ENCODE data around the gene METTL27. TPM values are rescaled to one million over a fixed set of nuclear protein-coding genes. Genes with fewer than 3 reads are reported as not detected.
A peak's percentile ranks its signal among the peaks of the same experiment; 100 is the strongest.

Gene METTL27
- polyA plus RNA-seq, 3 donors: 1.1 to 2.1 (median 1.2) TPM

DNA sequence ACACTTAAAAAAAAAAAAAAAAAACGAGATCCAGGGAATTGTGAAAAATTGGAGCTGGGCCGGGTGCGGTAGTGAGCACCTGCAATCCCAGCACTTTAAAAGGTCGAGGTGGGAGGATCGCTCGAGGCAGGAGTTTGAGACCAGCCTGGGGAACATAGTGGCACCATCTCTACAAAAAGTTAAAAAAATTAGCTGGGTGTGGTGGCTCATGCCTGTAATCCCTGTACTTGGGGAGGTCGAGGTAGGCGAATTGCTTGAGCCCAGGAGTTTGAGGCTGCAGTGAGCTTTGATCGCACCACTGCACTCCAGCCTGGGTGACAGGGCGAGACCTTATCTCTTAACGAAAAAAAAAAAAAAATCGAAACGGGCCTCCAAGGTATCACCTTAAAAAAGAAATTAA is 9.5 kb downstream of the METTL27 start:
- TF ChIP-seq, protein P1, sequence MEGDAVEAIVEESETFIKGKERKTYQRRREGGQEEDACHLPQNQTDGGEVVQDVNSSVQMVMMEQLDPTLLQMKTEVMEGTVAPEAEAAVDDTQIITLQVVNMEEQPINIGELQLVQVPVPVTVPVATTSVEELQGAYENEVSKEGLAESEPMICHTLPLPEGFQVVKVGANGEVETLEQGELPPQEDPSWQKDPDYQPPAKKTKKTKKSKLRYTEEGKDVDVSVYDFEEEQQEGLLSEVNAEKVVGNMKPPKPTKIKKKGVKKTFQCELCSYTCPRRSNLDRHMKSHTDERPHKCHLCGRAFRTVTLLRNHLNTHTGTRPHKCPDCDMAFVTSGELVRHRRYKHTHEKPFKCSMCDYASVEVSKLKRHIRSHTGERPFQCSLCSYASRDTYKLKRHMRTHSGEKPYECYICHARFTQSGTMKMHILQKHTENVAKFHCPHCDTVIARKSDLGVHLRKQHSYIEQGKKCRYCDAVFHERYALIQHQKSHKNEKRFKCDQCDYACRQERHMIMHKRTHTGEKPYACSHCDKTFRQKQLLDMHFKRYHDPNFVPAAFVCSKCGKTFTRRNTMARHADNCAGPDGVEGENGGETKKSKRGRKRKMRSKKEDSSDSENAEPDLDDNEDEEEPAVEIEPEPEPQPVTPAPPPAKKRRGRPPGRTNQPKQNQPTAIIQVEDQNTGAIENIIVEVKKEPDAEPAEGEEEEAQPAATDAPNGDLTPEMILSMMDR (IDR thresholded peaks at IDR 0.05): no peak

GRCh38 chr7:73831834-73832651 is 10.3 kb downstream of the METTL27 start:
- no peaks in the 10 kb centered on the region for H3K9me3 ChIP-seq (replicated peaks in 1 of 2; ENCODE audit: control insufficient read depth in 1 of 2, insufficient read depth in 1 of 2, low read length in 2 of 2)
- Mint-ChIP-seq H3K4me3 (no peak overlapping the region), H3K9me3 (peaks cover 0 to 2% (median 0%) of the 10 kb centered on the region in 7 donors), H3K27me3 (ENCODE audit: low read depth in 3 of 3) (peaks cover 24 to 39% (median 26%) of the 10 kb centered on the region in 3 donors), H3K36me3 (peaks cover 0 to 2% of the 10 kb centered on the region in 2 donors), H3K27ac (peak overlapping the region in 1 of 7 donors; percentile 18), H3K4me1 (peaks cover 30% of the 10 kb centered on the region)
- TF ChIP-seq, protein P1 (IDR thresholded peaks at IDR 0.05): no peak
- DNase-seq: peak in 1 of 3 donors; percentile 32
- peaks cover 24 to 35% of the 10 kb centered on the region in 2 donors for H3K4me1 ChIP-seq (ENCODE audit: control insufficient read depth in 1 of 2, insufficient read depth in 2 of 2, low read length in 2 of 2)
- peaks cover 0 to 17% of the 10 kb centered on the region in 2 donors for H3K27me3 ChIP-seq (ENCODE audit: control insufficient read depth in 2 of 2, insufficient read depth in 2 of 2, low read length in 2 of 2)
- H3K79me2 ChIP-seq (ENCODE audit: insufficient read depth, low read length): no peaks in the 10 kb centered on the region
- no peak overlapping the region for H3K4me2 ChIP-seq (replicated peaks; ENCODE audit: extremely low read depth, low read length, poor library complexity, severe bottlenecking)
- no peaks in the 10 kb centered on the region for H4K20me1 ChIP-seq (ENCODE audit: insufficient read depth, low read length)
- WGBS (ENCODE audit: insufficient coverage): 92% methylated on average over 9 of the region's 16 CpGs
- no peak overlapping the region for H3K9ac ChIP-seq (ENCODE audit: insufficient read depth, low read length, poor library complexity, severe bottlenecking)
- intact Hi-C loops (cut with micrococcal nuclease): no loop called here
- no peak overlapping the region for H3K27ac ChIP-seq (ENCODE audit: low read depth in 1 of 2, low read length in 2 of 2)
- H3K4me3 ChIP-seq (replicated peaks in 1 of 3; ENCODE audit: low read depth in 2 of 3, low read length in 3 of 3): no peak overlapping the region
- H3K36me3 ChIP-seq (replicated peaks in 1 of 2; ENCODE audit: control insufficient read depth in 1 of 2, insufficient read depth in 2 of 2, low read length in 2 of 2): no peaks in the 10 kb centered on the region
- H2AFZ ChIP-seq (ENCODE audit: insufficient read depth, low read depth, low read length, poor library complexity, severe bottlenecking): no peak overlapping the region

More for the DNA sequence above, 9.5 kb downstream of the METTL27 start:
- Mint-ChIP-seq H3K36me3 (peaks cover 0 to 2% of the 10 kb centered on the region in 2 donors), H3K27me3 (ENCODE audit: low read depth in 3 of 3) (peaks cover 24 to 35% (median 26%) of the 10 kb centered on the region in 3 donors), H3K4me3 (no peak overlapping the region), H3K9me3 (peaks cover 0 to 2% (median 0%) of the 10 kb centered on the region in 7 donors), H3K27ac (no peak overlapping the region), H3K4me1 (peaks cover 23% of the 10 kb centered on the region)
- Histone ChIP-seq H4K20me1 (ENCODE audit: insufficient read depth, low read length) (no peaks in the 10 kb centered on the region), H3K79me2 (ENCODE audit: insufficient read depth, low read length) (no peaks in the 10 kb centered on the region), H3K4me2 (replicated peaks; ENCODE audit: extremely low read depth, low read length, poor library complexity, severe bottlenecking) (no peak overlapping the region), H3K36me3 (replicated peaks in 1 of 2; ENCODE audit: control insufficient read depth in 1 of 2, insufficient read depth in 2 of 2, low read length in 2 of 2) (no peaks in the 10 kb centered on the region), H3K27ac (ENCODE audit: low read depth in 1 of 2, low read length in 2 of 2) (no peak overlapping the region), H3K4me1 (ENCODE audit: control insufficient read depth in 1 of 2, insufficient read depth in 2 of 2, low read length in 2 of 2) (peaks cover 16 to 28% of the 10 kb centered on the region in 2 donors), H3K9me3 (replicated peaks in 1 of 2; ENCODE audit: control insufficient read depth in 1 of 2, insufficient read depth in 1 of 2, low read length in 2 of 2) (no peaks in the 10 kb centered on the region), H3K27me3 (ENCODE audit: control insufficient read depth in 2 of 2, insufficient read depth in 2 of 2, low read length in 2 of 2) (peaks cover 0 to 17% of the 10 kb centered on the region in 2 donors), H3K4me3 (replicated peaks in 1 of 3; ENCODE audit: low read depth in 2 of 3, low read length in 3 of 3) (no peak overlapping the region), H2AFZ (ENCODE audit: insufficient read depth, low read depth, low read length, poor library complexity, severe bottlenecking) (no peak overlapping the region), H3K9ac (ENCODE audit: insufficient read depth, low read length, poor library complexity, severe bottlenecking) (no peak overlapping the region)
- intact Hi-C loops (cut with micrococcal nuclease): no loop called here
- 89% methylated on average over 7 of the region's 13 CpGs for WGBS (ENCODE audit: insufficient coverage)
- DNase-seq: no peak
